ENCODE measurements around the gene GREB1L. TPM values are rescaled to one million over a fixed set of nuclear protein-coding genes. Genes with fewer than 3 reads are reported as not detected.

GREB1L gene
- total RNA-seq, 2 donors from 2014 or later, result 0.20 to 0.58 TPM

GRCh38 chr18:21546423-21546822, 304.4 kb downstream of the GREB1L start:
- intact Hi-C loops (cut with DNase I), result no loop called here
- no peaks in the 10 kb centered on the region for H3K36me3 ChIP-seq
- no peak for TF ChIP-seq CTCF (IDR thresholded peaks at IDR 0.05)

GRCh38 chr18:21548647-21549046, 306.6 kb downstream of the GREB1L start:
- Histone ChIP-seq H3K9ac (ENCODE audit: low read depth in 2 of 2, low read length in 2 of 2) (no peak overlapping the region), H3K27me3 (no peaks in the 10 kb centered on the region), H3K4me1 (no peaks in the 10 kb centered on the region), H3K4me3 (no peak overlapping the region), H3K9me3 (no peaks in the 10 kb centered on the region), H3K27ac (no peak overlapping the region), H3K36me3 (no peaks in the 10 kb centered on the region)
- intact Hi-C loops (cut with DNase I), result no loop called here
- no peak for TF ChIP-seq CTCF (IDR thresholded peaks at IDR 0.05)
- no peak for DNase-seq

More at GRCh38 chr18:21546423-21546822, 304.4 kb downstream of the GREB1L start:
- DNase-seq, result no peak
- Histone ChIP-seq H3K27ac (no peak overlapping the region), H3K9me3 (no peaks in the 10 kb centered on the region), H3K27me3 (no peaks in the 10 kb centered on the region), H3K4me3 (no peak overlapping the region), H3K9ac (ENCODE audit: low read depth in 2 of 2, low read length in 2 of 2) (no peak overlapping the region), H3K4me1 (no peaks in the 10 kb centered on the region)

- no peak overlapping the region for H3K4me3 ChIP-seq
- no peaks in the 10 kb centered on the region for H3K9me3 ChIP-seq
- DNase-seq, result no peak
- no peak overlapping the region for H3K27ac ChIP-seq
- intact Hi-C loops (cut with DNase I), result no loop called here
- H3K36me3 ChIP-seq, result no peaks in the 10 kb centered on the region
- TF ChIP-seq CTCF (IDR thresholded peaks at IDR 0.05), result no peak
- H3K4me1 ChIP-seq, result no peaks in the 10 kb centered on the region
- H3K27me3 ChIP-seq, result no peaks in the 10 kb centered on the region
- H3K9ac ChIP-seq (ENCODE audit: low read depth in 2 of 2, low read length in 2 of 2), result no peak overlapping the region
These were observed 308.5 kb downstream of the GREB1L start for GRCh38 chr18:21550510-21550970.

GRCh38 chr18:21557607-21558253, 315.7 kb downstream of the GREB1L start:
- no peak overlapping the region for H3K9ac ChIP-seq (ENCODE audit: low read depth in 2 of 2, low read length in 2 of 2)

GRCh38 chr18:21559195-21559594, 317.2 kb downstream of the GREB1L start:
- H3K4me3 ChIP-seq, result no peak overlapping the region
- no peak for TF ChIP-seq CTCF (IDR thresholded peaks at IDR 0.05)
- H3K36me3 ChIP-seq, result peaks cover 11% of the 10 kb centered on the region
- intact Hi-C loops (cut with DNase I), result no loop called here
- H3K9ac ChIP-seq (ENCODE audit: low read depth in 2 of 2, low read length in 2 of 2), result no peak overlapping the region
- no peaks in the 10 kb centered on the region for H3K9me3 ChIP-seq
- no peaks in the 10 kb centered on the region for H3K27me3 ChIP-seq
- H3K27ac ChIP-seq, result no peak overlapping the region
- no peak for DNase-seq
- no peaks in the 10 kb centered on the region for H3K4me1 ChIP-seq

More at GRCh38 chr18:21557607-21558253, 315.7 kb downstream of the GREB1L start:
- DNase-seq, result no peak
- Histone ChIP-seq H3K27me3 (no peaks in the 10 kb centered on the region), H3K4me3 (no peak overlapping the region), H3K9me3 (no peaks in the 10 kb centered on the region), H3K27ac (no peak overlapping the region), H3K36me3 (peaks cover 11% of the 10 kb centered on the region), H3K4me1 (no peaks in the 10 kb centered on the region)
- no peak for TF ChIP-seq CTCF (IDR thresholded peaks at IDR 0.05)
- intact Hi-C loops (cut with DNase I), result no loop called here

Measured in colonic mucosa (tissue), 4 donors.